HEK293 (cell line): ENCODE results near the gene CACNA1G.

ENCODE experiments used
- CTCF ChIA-PET: fragments of 350-600 bp; formaldehyde crosslinking; extraction: SDS; loops from one replicate; lab custom pipeline; 2021; ENCODE audit warnings: antibody characterized with exemption; lab: Yijun Ruan, JAX
- POLR2A ChIA-PET: fragments of 300-600 bp; formaldehyde crosslinking; extraction: SDS; loops from one replicate; lab custom pipeline; 2020; ENCODE audit warnings: antibody characterized with exemption, inconsistent platforms; lab: Yijun Ruan, JAX
- H3K27ac ChIP-seq: fragments of 200-500 bp; sonication (Bioruptor generic); 2 replicates; pipeline ENCODE4 v1.5.1; 2014; ENCODE audit warnings: low read depth, low read length, control low read depth, inconsistent platforms; ENCODE audit errors: extremely low read depth
- H3K36me3 ChIP-seq, 2 experiments: fragments of 200-500 bp in 1 of 2; sonication (Bioruptor generic) in 1 of 2; 1 replicate in 1 of 2; 2 replicates in 1 of 2; pipeline ENCODE4 v1.5.1; 2014 to 2017; ENCODE audit warnings: inconsistent platforms in 2 of 2, low read length in 2 of 2; ENCODE audit not compliant: control insufficient read depth in 2 of 2, insufficient read depth in 1 of 2
- H3K4me1 ChIP-seq: fragments of 200-500 bp; sonication (Bioruptor generic); 2 replicates; pipeline ENCODE4 v1.5.1; 2014; ENCODE audit warnings: mild to moderate bottlenecking, low read length, inconsistent platforms; ENCODE audit not compliant: control insufficient read depth, insufficient read depth
- H3K4me3 ChIP-seq: 2 replicates; pipeline ENCODE4 v1.5.1; 2011; ENCODE audit warnings: low read depth, mild to moderate bottlenecking, control low read depth, low read length, moderate library complexity
- H3K9me3 ChIP-seq: fragments of 200-500 bp; sonication (Bioruptor generic); 2 replicates; pipeline ENCODE4 v1.5.1; 2014; ENCODE audit warnings: low read depth, low read length, inconsistent platforms; ENCODE audit not compliant: control insufficient read depth, insufficient read depth
- GFI1B ChIP-seq: fragments of 450-650 bp; formaldehyde crosslinking; IDR thresholded peaks from 2 replicates; pipeline ENCODE4 v1.5.1; 2016; ENCODE audit warnings: missing biosample characterization, missing genetic modification characterization
- KLF8 ChIP-seq: fragments of 450-650 bp; formaldehyde crosslinking; IDR thresholded peaks from 2 replicates; pipeline ENCODE4 v1.5.1; 2016; ENCODE audit warnings: missing biosample characterization, missing genetic modification characterization
- OSR2 ChIP-seq: fragments of 450-650 bp; formaldehyde crosslinking; IDR thresholded peaks from 2 replicates; pipeline ENCODE4 v1.5.1; 2016; ENCODE audit warnings: missing biosample characterization, missing genetic modification characterization
- OVOL3 ChIP-seq: fragments of 450-650 bp; formaldehyde crosslinking; IDR thresholded peaks from 2 replicates; pipeline ENCODE4 v1.5.1; 2016; ENCODE audit warnings: missing biosample characterization, missing genetic modification characterization
- SALL2 ChIP-seq: fragments of 450-650 bp; formaldehyde crosslinking; IDR thresholded peaks from 2 replicates; pipeline ENCODE4 v1.5.0; 2017; ENCODE audit warnings: missing biosample characterization, mild to moderate bottlenecking, missing genetic modification characterization, borderline replicate concordance
- SCRT2 ChIP-seq: fragments of 450-650 bp; formaldehyde crosslinking; IDR thresholded peaks from 2 replicates; pipeline ENCODE4 v1.5.1; 2016; ENCODE audit warnings: missing biosample characterization, missing genetic modification characterization
- WT1 ChIP-seq: fragments of 450-650 bp; formaldehyde crosslinking; IDR thresholded peaks from 2 replicates; pipeline ENCODE4 v1.5.1; 2016; ENCODE audit warnings: missing biosample characterization, missing genetic modification characterization
- ZBTB1 ChIP-seq: fragments of 450-650 bp; formaldehyde crosslinking; IDR thresholded peaks from 2 replicates; pipeline ENCODE4 v1.5.1; 2016; ENCODE audit warnings: missing biosample characterization, missing genetic modification characterization
- ZNF2 ChIP-seq: fragments of 450-650 bp; formaldehyde crosslinking; IDR thresholded peaks from 2 replicates; pipeline ENCODE4 v1.5.1; 2016; ENCODE audit warnings: missing biosample characterization, missing genetic modification characterization
- ZNF221 ChIP-seq: fragments of 450-650 bp; formaldehyde crosslinking; IDR thresholded peaks from 2 replicates; pipeline ENCODE4 v1.5.1; 2017; ENCODE audit warnings: missing biosample characterization, missing genetic modification characterization, borderline replicate concordance
- ZNF266 ChIP-seq: fragments of 450-650 bp; formaldehyde crosslinking; IDR thresholded peaks from 2 replicates; pipeline ENCODE4 v1.5.1; 2016; ENCODE audit warnings: missing biosample characterization, missing genetic modification characterization, low read depth
- ZNF302 ChIP-seq: fragments of 450-650 bp; formaldehyde crosslinking; IDR thresholded peaks from 2 replicates; pipeline ENCODE4 v1.5.1; 2016; ENCODE audit warnings: missing biosample characterization, missing genetic modification characterization, low read depth
- ZNF335 ChIP-seq: fragments of 450-650 bp; formaldehyde crosslinking; conservative IDR thresholded peaks from 2 replicates; pipeline ENCODE4 v1.5.1; 2016; ENCODE audit warnings: missing biosample characterization, missing genetic modification characterization
- ZNF623 ChIP-seq: fragments of 450-650 bp; formaldehyde crosslinking; IDR thresholded peaks from 2 replicates; pipeline ENCODE4 v1.5.1; 2016; ENCODE audit warnings: missing biosample characterization, missing genetic modification characterization
- ZNF664 ChIP-seq: fragments of 450-650 bp; formaldehyde crosslinking; IDR thresholded peaks from 2 replicates; pipeline ENCODE4 v1.5.1; 2016; ENCODE audit warnings: missing biosample characterization, missing genetic modification characterization
- TF ChIP-seq, protein P1 (sequence below): fragments of 450-650 bp; formaldehyde crosslinking; IDR thresholded peaks from 2 replicates; pipeline ENCODE4 v1.5.1; 2016; ENCODE audit warnings: missing biosample characterization, missing genetic modification characterization, borderline replicate concordance
- TF ChIP-seq, protein P2 (sequence below): fragments of 450-650 bp; formaldehyde crosslinking; IDR thresholded peaks from 2 replicates; pipeline ENCODE4 v1.5.1; 2016; ENCODE audit warnings: missing biosample characterization, missing genetic modification characterization

The CACNA1G gene

DNA sequence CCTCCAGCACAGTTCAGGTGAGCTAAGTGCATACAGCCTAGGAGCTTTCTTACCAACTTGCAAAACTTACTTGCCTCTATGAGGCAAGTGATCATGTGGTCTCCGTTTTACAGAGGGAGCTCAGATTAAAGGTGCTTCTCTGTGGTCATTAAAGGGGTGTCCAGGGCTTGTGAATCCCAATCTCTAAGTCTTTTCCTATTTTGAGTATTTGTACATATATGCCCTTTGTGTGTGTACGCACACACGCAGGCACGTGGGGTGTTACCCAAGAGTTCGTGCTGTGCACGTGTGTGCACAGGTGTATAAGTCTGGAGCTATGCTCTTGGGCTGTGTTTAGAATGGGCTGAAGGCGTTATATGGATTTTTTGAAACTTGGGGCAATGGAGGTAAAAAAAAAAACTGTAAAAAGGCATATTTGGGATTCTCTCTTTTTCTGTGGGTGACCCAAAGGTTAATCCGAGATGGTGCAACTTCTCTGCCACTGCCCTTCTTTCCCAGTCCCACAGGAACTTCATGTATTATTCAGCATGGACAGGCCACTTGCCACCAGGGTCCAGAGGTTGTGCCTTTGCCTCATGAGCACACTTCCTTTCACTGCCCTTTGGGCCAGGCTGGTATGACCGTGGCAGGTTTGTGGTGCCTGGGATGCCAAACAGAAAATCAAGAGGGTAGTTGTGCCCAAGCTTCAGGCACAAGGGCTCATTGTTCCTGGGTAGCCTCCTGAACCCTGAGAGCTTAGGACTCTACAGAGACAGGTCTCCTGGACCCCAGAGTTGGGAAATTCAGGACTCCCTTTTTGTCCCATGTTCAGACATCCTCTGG, 75.7 kb downstream of the CACNA1G start:
- Histone ChIP-seq H3K36me3 (no peaks in the 10 kb centered on the region), H3K4me3 (no peak overlapping the region), H3K27ac (no peak overlapping the region), H3K9me3 (no peaks in the 10 kb centered on the region), H3K4me1 (peaks cover 3% of the 10 kb centered on the region)
- CTCF ChIA-PET = interaction anchor here (0.6 to 7.5 kb wide), 11 partner anchors 8 to 89 kb away, joined by 3 to 130 read pairs (median 4); no protein-coding TSS in a partner anchor
- POLR2A ChIA-PET = interaction anchor here (1.1 kb wide), 1 partner anchor 83 kb away, joined by 5 read pairs; the partner anchor contains the start of gene LUC7L3
- no peak for TF ChIP-seq SALL2 (tag by site-specific recombination)
- no peak for TF ChIP-seq ZNF623 (tag by site-specific recombination)
- TF ChIP-seq ZBTB1 (tag by site-specific recombination) = no peak
- TF ChIP-seq ZNF335 (tag by site-specific recombination) = no peak

- POLR2A ChIA-PET = interaction anchor here (1.1 kb wide), 1 partner anchor 82 kb away, joined by 5 read pairs; the partner anchor contains the start of gene LUC7L3
- Histone ChIP-seq H3K36me3 (no peaks in the 10 kb centered on the region), H3K9me3 (no peaks in the 10 kb centered on the region), H3K4me3 (no peak overlapping the region), H3K27ac (no peak overlapping the region), H3K4me1 (peaks cover 3% of the 10 kb centered on the region)
- CTCF ChIA-PET = interaction anchor here (0.7 to 7.5 kb wide), 11 partner anchors 9 to 127 kb away, joined by 3 to 130 read pairs (median 5); no protein-coding TSS in a partner anchor
- TF ChIP-seq, protein P1, sequence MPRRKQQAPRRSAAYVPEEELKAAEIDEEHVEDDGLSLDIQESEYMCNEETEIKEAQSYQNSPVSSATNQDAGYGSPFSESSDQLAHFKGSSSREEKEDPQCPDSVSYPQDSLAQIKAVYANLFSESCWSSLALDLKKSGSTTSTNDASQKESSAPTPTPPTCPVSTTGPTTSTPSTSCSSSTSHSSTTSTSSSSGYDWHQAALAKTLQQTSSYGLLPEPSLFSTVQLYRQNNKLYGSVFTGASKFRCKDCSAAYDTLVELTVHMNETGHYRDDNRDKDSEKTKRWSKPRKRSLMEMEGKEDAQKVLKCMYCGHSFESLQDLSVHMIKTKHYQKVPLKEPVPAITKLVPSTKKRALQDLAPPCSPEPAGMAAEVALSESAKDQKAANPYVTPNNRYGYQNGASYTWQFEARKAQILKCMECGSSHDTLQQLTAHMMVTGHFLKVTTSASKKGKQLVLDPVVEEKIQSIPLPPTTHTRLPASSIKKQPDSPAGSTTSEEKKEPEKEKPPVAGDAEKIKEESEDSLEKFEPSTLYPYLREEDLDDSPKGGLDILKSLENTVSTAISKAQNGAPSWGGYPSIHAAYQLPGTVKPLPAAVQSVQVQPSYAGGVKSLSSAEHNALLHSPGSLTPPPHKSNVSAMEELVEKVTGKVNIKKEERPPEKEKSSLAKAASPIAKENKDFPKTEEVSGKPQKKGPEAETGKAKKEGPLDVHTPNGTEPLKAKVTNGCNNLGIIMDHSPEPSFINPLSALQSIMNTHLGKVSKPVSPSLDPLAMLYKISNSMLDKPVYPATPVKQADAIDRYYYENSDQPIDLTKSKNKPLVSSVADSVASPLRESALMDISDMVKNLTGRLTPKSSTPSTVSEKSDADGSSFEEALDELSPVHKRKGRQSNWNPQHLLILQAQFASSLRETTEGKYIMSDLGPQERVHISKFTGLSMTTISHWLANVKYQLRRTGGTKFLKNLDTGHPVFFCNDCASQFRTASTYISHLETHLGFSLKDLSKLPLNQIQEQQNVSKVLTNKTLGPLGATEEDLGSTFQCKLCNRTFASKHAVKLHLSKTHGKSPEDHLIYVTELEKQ = no peak
- TF ChIP-seq ZNF221 = no peak
- TF ChIP-seq, protein P2, sequence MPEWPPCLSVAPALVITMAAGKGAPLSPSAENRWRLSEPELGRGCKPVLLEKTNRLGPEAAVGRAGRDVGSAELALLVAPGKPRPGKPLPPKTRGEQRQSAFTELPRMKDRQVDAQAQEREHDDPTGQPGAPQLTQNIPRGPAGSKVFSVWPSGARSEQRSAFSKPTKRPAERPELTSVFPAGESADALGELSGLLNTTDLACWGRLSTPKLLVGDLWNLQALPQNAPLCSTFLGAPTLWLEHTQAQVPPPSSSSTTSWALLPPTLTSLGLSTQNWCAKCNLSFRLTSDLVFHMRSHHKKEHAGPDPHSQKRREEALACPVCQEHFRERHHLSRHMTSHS (tag by site-specific recombination) = no peak
- TF ChIP-seq ZNF266 (tag by site-specific recombination) = no peak
- TF ChIP-seq SCRT2 = no peak
- TF ChIP-seq WT1 (tag by site-specific recombination) = no peak
- TF ChIP-seq OVOL3 (tag by site-specific recombination) = no peak
- TF ChIP-seq OSR2 (tag by site-specific recombination) = no peak
- TF ChIP-seq ZNF664 (tag by site-specific recombination) = no peak
- no peak for TF ChIP-seq GFI1B (tag by site-specific recombination)
- no peak for TF ChIP-seq KLF8
- no peak for TF ChIP-seq ZNF2 (tag by site-specific recombination)
- no peak for TF ChIP-seq ZNF302 (tag by site-specific recombination)
Observed at GRCh38 chr17:50636804-50637195, 76.3 kb downstream of the CACNA1G start.
